ENCODE measurements around the gene ZNF322. TPM values are rescaled to one million over a fixed set of nuclear protein-coding genes. Genes with fewer than 3 reads are reported as not detected.
A peak's percentile ranks its signal among the peaks of the same experiment; 100 is the strongest.
"Not testable (repeated sequence)": the region's sequence is repeated elsewhere in the genome, so short reads cannot be mapped to it uniquely, and the experiment has no call there.

Gene ZNF322, protein sequence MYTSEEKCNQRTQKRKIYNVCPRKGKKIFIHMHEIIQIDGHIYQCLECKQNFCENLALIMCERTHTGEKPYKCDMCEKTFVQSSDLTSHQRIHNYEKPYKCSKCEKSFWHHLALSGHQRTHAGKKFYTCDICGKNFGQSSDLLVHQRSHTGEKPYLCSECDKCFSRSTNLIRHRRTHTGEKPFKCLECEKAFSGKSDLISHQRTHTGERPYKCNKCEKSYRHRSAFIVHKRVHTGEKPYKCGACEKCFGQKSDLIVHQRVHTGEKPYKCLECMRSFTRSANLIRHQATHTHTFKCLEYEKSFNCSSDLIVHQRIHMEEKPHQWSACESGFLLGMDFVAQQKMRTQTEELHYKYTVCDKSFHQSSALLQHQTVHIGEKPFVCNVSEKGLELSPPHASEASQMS
- 18.5 and 21.9 TPM in 2 replicates for total RNA-seq (2014; rRNA removed; shearing (Covaris generic))

DNA sequence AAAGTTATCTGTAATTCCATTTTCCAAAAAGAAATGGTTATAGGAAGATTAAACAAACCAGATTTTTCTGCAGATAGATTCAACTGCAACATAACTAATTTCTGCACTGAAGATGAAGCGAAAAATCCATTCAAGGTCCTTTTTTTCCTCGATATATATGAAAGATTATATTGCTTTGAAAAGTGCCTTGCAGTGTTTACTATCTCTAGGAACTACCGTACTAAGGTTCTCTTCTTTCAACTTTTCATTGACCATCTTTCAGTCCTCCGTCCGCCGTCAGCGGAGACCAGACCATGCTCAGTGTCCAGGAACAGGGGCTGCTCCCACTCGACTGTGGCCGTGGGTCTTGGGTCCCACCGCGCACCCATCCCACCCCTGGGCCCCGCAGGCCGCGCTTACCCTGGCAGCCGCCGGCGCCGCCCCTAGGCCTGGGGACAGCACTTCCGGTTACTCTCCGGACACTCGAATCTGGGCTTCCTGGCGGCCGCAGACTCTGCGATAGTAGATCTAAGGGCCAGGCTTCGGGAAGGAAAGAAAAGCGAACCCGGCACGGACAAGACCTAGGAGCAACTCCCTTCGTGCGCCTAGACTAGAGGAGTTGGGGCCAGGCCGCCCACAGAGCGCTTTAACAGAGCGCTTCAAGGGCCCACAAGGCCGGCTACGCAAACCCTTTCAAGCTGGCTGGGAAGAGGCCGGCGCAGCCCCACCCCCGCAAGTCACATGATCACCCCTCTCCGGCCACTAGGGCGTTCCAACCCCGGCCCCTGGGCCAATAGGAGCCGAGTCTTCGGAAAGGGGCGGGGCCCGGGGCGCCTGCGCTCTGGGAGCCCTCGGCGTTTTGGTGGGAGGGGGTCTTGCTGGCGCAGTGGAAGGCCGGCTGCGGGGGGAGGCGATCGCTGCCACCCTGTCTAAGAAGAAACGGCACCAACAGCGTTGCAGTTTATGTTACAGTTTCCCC is at the start of gene ZNF322:
Gene ZNF322, minus strand, starts transcription at position 705 of the 958 bp plus-strand sequence. CDS start 21,193 bp downstream, outside the sequence.
- DNase-seq (ENCODE audit: low read depth): peak; percentile 95

DNA sequence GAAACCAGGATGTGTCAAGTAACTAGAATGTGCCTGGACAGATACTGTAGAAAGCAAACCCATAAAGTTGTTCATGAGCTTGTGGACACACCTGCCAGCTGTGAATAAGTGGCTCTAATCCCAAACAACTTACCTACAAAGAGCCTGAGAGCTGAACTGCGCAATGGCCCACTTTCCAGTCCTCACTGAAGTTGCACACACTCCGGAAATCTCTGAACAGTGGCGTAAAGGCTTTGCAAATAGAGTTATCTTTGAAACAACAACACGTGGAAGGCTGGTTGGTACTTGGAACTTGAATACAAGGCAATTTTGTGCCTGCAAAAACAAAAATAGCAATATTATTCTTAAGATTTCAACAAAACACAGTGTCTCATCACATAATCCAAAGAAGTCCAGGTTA is 46.2 kb upstream of the ZNF322 start:
- DNase-seq (ENCODE audit: low read depth): not testable (repeated sequence)

DNA sequence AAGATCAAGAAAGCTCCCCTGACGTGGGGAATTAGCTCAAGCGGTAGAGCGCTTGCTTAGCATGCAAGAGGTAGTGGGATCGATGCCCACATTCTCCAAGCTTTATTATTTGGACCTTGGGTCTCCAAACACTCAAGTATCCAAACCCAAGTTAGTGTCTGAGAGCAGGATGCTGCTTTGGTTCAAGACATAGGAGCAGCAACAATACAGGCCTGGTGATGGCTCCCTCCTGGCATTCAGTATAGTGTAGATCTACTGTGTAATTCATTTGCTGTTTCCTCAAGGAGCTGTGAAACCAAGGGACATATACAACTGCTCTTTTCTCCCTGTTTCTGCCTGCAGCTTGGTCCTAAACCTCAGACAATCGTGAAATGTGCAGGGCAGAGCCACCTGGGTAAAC is 45.8 kb upstream of the ZNF322 start:
- DNase-seq (ENCODE audit: low read depth): not testable (repeated sequence)

DNA sequence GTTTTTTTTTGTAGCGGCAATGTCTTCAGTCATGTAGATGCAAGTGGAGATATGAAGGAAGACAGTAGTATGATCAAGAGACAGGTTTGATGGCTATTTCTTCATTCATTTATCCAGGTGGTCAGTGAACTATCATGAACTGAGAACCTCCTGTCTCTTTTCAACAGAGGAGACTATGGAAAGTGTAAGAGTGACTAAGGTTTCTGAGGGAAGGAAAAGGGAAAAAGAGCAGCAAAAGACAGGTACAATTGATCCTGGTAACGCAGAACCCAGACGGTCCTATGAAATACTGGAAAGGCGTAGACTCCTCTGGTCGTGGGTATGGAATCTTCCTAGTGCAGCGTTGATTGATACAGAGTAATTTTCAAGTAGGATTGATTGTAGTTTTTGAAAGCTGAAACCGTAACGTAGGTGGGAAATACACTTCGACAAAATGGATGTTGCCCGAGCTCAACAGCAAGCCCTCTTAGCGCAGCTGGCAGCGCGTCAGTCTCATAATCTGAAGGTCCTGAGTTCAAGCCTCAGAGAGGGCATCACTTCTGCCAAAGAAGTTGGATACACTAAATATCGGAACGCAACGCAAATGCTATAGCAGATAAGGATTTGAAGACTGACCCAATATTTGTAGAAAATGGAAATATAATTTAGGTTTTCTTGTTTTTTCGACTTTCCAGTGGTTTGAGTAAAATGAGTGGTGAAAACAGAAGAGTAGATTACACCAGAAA is 41.6 kb upstream of the ZNF322 start:
- DNase-seq (ENCODE audit: low read depth): not testable (repeated sequence)

DNA sequence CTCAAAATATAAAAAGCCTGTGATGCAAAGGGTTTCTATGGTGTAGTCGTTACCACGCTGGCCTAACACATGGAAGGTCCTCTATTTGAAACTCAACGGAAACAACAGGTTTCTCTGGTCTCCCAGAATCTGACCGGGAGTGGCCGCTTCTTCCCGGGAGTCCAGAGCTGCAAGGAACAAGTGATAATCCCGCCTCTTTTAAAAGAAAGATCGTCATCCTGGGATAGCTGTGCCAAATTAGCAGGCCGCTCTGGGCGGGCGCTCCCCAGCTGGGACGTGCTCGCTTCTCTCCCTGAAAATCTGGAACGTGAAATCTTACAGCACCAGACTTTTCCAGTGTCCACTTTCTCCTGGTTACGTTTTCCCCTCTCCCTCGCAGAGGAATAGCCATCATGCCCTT is 38.0 kb upstream of the ZNF322 start:
- DNase-seq (ENCODE audit: low read depth): not testable (repeated sequence)

DNA sequence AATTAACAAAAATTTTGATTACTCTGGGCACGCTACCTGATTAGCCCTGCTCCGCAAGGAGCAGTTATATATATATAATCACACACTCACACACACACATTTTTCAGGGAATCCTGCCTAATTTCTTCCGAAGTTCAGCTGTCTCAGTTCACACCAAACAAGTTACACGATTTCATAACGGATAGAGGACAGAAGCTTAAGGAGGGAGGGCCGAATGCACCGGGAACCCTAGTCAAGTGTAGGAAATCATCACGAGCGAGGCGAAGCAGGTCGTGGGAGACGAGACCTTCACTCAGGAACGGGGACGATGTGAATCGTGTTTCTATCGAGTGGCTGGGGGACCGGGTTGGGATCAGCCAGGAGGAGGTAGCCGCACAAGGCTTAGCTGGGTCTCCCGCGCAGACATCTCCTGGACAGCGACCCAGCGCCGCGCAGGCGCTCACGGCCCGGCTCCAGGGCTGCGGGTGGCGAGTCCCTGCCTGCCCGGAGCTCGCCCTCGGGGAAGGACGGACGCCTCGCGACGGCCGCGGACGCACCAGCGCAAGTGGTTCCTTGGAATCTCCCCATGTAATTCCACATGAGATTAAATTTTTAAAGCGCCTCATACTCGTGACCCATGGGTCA is 29.9 kb upstream of the ZNF322 start:
- DNase-seq (ENCODE audit: low read depth): not testable (repeated sequence)

DNA sequence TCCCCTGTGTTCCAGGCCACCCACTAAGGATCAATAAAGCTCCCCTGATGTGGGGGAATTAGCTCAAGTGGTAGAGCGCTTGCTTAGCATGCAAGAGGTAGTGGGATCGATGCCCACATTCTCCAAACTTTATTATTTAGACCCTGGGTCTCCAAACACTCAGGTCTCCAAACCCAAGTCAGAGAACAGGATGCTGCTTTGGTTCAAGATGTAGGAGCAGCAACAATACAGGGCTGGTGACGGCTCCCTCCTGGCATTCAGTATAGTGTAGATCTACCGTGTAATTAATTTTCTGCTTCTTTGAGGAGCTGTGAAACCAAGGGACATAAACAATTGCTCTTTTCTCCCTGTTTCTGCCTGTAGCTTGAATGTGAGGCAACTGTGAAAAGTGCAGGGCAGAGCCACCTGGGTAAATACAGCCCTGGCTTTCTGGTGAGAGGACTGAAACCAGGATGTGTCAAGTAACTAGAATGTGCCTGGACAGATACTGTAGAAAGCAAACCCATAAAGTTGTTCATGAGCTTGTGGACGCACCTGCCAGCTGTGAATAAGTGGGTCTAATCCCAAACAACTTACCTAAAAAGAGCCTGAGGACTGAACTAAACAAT is 23.0 kb upstream of the ZNF322 start:
- not testable (repeated sequence) for DNase-seq (ENCODE audit: low read depth)

DNA sequence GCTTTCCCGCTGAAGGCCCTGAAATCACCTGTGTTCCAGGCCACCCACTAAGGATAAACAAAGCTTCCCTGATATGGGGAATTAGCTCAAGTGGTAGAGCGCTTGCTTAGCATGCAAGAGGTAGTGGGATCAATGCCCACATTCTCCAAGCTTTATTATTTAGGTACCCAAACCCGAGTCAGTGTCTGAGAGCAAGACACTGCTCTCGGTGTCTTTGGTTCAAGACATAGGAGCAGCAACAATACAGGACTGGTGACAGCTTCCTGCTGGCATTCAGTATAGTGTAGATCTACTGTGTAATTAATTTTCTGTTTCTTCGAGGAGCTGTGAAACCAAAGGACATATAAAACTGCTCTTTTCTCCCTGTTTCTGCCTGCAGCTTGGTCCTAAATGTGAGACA is 13.7 kb upstream of the ZNF322 start:
- not testable (repeated sequence) for DNase-seq (ENCODE audit: low read depth)

DNA sequence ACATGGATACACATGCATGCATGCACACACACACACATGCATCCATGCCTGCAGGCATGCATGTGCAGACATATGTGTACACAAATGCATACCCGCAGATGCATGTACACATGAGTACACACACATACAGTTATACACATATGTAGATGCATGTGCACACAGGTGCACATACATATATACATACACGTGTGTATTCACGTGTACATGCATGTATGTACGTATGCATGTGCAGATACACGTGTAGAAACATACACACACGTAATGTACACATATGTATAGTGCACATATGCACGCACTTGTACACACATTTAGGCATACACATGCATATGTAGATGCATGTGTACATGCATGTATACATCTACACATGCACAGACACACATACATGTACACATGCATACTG is 11.0 kb upstream of the ZNF322 start:
- DNase-seq (ENCODE audit: low read depth): not testable (repeated sequence)

DNA sequence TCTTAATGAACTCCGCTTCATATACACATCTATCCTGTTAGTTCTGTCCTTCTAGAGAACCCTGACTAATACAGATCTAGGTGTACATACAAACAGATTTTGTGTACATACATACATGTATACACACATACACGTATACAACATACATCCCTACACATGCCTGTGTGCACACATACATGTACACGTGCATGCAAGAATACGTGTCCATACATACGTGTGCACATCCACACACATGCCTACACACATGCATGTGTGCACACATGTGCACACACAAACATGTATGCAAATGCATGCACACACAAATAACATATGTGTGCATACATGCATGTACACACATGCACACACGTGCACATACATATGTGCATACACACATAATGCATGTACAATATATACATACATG is 10.5 kb upstream of the ZNF322 start:
- DNase-seq (ENCODE audit: low read depth): not testable (repeated sequence)

DNA sequence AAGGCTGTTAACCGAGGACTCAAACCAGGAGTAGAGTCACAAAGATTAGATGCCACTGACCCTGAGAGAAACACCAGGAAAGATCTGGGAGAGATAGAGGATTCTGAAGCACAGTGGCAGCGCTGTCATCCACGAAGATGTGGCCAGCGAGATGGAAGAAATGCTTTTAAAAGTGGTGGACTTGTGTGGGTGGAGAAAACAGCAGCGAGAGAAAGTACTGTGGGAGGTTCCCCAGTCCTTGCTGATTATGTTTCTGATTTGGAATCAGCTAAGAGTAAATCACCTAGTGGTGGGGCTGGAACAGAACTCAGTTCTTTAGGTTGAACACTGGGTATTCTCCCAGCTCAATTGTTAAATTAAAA is 435 bp upstream of the ZNF322 start:
- DNase-seq (ENCODE audit: low read depth): no peak

DNA sequence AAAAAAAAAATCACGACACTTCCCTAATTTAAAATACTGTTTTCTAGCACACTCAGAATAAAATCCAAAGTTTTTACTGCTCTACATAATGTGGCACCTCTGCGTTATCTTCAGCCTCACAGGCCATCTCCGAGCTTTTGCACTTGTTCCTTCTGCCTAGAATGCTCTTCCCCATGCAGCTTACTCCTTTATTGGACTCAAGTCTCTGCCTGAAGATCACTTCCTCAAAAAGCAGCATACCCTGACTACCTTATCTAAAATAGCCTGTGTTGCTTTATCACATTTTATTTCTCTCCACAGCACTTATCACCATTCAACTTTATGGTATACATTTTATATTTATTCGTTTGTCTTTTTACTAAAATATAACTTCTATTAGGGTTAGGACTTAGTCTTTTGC is 2.3 kb downstream of the ZNF322 start:
- DNase-seq (ENCODE audit: low read depth): no peak

DNA sequence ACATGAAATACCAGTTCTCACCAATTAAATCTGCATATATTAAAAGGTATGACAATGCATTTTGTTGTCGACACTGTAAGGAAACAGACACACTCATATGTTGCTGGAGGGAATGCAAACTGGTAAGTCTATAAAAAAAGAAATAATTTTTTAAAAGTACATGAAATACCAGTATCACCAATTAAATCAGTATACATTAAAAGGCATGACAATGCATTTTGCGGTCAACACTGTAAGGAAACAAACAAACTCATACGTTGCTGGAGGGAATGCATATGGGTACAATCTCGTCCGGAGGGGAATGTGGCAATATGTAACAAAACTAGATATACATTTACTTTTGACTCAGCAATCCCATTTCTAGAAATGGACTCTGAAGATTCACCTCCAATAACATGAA is 6.5 kb downstream of the ZNF322 start:
- no peak for DNase-seq (ENCODE audit: low read depth)

DNA sequence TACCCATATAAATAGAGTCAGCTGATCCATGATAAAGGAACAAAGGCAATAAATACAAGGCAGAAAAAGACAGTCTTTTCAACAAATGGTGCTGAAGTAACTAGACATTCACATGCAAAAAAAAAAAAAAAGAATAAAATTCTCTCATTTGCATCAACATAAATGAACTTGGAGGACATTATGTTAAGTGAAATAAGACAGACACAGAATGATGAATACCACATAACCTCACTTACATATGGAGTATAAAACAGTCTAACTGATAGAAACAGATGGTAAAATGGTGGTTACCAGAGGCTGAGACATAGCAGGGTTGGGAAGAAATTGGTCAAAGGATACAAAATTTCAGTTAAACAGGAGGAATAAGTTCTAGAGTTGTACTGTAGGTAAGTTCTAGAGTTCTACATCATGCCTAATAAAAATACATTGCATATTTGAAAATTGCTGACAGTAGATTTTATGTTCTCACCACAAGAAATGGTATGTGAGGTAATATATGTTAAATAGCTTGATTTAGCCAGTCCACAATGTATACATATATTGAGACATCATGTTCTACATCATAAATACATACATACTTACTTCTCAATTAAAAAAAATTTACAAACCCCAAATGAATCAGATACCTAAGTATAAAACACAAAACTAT is 8.3 kb downstream of the ZNF322 start:
- DNase-seq (ENCODE audit: low read depth): no peak

DNA sequence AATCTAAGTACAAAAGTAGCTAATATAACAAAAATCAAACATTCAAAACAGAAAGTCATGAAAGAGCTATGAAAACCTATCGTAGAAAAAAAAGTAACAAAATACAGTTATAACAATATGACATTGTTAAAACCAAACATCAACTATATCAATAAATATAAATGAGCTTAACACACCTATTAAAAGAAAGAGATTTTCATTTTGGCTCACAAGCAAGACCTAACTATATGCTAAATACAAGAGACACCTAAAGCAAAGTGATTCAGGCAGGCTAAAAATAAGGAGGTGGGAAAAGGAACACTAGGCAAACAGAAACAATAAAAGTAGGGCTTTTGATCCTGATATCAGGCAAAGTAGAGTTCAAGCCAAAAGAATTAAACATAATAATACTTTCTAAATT is 13.5 kb downstream of the ZNF322 start:
- DNase-seq (ENCODE audit: low read depth): no peak

DNA sequence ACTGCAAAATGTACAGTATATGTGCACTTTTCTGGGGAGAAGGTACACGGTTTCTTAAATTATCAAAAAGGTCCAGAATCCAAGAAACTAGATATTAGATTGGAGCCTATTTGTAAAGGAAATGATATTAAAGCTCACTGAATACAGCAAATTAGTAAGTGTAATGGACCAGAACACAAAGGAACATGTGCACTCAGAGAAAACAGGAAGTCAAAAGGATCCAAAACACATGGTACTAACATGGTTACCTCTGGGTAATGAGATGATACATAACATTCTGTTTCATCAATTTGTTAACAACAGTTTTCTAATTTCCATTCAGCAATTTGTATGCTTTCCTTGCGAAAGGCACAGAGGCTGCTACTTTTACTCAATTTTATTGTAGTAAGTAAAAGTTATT is 18.7 kb downstream of the ZNF322 start:
- no peak for DNase-seq (ENCODE audit: low read depth)

DNA sequence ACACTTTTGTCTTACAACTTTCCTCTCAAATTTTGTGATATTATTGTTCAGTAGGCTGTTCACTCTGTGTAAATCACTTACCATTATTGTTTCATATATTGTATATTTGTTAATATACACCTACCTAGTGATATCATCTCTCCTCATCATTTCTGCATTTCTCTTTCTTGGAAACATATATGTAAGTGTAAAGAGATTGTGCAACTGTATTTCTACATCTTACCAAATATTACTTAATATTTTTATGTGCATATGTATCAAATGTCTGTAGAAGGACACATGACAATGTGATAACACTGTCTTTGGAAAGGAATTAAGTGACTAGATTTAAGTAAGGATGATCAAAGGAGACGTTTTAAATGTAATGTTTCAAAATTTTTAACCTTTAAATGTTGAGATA is 30.2 kb downstream of the ZNF322 start:
- no peak for DNase-seq (ENCODE audit: low read depth)

DNA sequence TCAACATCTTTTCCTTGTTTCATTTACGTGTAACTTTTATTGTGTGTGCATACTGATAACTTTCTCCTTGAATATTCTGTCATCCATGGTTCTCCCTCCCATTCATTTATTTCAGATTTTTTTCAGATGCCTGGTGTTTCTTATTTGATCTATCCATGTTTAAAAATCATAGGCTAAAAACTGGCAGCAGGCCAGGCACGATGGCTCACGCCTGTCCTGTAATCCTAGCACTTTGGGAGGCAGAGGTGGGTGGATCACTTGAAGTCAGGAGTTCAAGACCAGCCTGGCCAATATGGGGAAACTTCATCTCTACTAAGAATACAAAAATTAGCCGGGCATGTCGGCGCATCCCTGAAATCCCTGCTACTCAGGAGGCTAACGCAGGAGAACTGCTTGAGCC is 31.7 kb downstream of the ZNF322 start:
- no peak for DNase-seq (ENCODE audit: low read depth)

DNA sequence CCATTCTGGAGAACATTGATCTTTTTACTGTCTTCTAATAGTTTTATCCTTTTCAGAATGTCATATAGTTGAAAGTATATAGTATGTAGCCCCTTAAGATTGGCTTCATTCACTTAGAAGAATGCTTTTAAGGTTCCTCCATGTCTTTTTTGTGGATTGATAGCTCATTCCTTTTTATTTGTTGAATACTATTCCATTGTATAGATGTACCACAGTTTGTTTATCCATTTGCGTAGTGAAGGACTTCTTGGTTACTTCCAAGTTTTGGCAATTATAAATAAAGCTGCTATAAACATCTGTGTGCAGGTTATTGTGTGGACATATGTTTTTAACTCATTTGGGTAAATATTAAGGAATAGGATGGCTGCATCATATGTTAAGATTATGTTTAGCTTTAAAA is 35.0 kb downstream of the ZNF322 start:
- DNase-seq (ENCODE audit: low read depth): no peak

DNA sequence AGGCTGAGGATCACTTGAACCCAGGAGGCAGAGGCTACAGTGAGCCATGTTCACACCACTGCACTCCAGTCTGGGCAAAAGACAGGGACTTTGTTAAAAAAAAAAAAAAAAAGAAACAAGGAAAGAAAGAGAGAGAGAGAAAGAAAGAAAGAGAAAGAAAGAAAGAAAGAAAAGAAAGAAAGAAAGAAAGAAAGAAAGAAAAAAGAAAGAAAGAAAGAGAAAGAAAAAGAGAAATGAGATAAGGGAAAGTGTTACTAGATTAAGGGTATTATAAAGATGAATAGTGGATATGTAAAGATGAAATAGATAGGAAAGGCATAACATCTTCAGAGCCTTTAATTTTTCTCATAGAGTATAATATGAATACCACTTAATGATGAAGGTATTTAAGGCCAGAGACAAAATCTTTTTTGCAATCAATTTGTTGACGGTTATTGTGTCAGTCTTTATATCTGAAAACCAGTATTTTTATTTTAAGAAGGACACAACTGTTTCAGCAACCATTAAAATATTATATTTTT is 36.1 kb downstream of the ZNF322 start:
- DNase-seq (ENCODE audit: low read depth): no peak

Measured in M059J (cell line).